ENCODE measurements around the gene NF2.

NF2 gene

GRCh38 chr22:29636751-29637150 is 33.3 kb downstream of the NF2 start:
- Histone ChIP-seq H3K27me3 (ENCODE audit: control insufficient read depth, low read length) (no peaks in the 10 kb centered on the region), H3F3A (ENCODE audit: control insufficient read depth, insufficient read depth) (peaks cover 2% of the 10 kb centered on the region; the same call in 1 of the 2 replicates), H3K4me3 (ENCODE audit: low read length) (no peak overlapping the region), H4K20me1 (ENCODE audit: control insufficient read depth, insufficient read depth, low read depth, low read length) (no peaks in the 10 kb centered on the region), H3K79me2 (ENCODE audit: control insufficient read depth, low read length) (peaks cover 23% of the 10 kb centered on the region), H3K9me3 (ENCODE audit: control insufficient read depth, insufficient read depth, low read length) (no peaks in the 10 kb centered on the region), H3K9me2 (replicated peaks; ENCODE audit: control insufficient read depth, low read length) (no peaks in the 10 kb centered on the region), H3K4me1 (ENCODE audit: control insufficient read depth, low read length) (no peaks in the 10 kb centered on the region), H3K4me2 (ENCODE audit: low read length) (no peak overlapping the region), H3K27ac (ENCODE audit: low read depth, low read length) (no peak overlapping the region), H3K36me3 (ENCODE audit: control insufficient read depth, low read length) (peaks cover 26% of the 10 kb centered on the region)
- no peak for TF ChIP-seq EZH2phosphoT487 (IDR thresholded peaks at IDR 0.05; ENCODE audit: borderline replicate concordance, low read length)
- TF ChIP-seq, protein P1, sequence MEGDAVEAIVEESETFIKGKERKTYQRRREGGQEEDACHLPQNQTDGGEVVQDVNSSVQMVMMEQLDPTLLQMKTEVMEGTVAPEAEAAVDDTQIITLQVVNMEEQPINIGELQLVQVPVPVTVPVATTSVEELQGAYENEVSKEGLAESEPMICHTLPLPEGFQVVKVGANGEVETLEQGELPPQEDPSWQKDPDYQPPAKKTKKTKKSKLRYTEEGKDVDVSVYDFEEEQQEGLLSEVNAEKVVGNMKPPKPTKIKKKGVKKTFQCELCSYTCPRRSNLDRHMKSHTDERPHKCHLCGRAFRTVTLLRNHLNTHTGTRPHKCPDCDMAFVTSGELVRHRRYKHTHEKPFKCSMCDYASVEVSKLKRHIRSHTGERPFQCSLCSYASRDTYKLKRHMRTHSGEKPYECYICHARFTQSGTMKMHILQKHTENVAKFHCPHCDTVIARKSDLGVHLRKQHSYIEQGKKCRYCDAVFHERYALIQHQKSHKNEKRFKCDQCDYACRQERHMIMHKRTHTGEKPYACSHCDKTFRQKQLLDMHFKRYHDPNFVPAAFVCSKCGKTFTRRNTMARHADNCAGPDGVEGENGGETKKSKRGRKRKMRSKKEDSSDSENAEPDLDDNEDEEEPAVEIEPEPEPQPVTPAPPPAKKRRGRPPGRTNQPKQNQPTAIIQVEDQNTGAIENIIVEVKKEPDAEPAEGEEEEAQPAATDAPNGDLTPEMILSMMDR (IDR thresholded peaks at IDR 0.05; ENCODE audit: low read depth, low read length, poor library complexity, severe bottlenecking), result no peak

- H3K4me1 ChIP-seq (ENCODE audit: control insufficient read depth, low read length), result no peaks in the 10 kb centered on the region
- H3K79me2 ChIP-seq (ENCODE audit: control insufficient read depth, low read length), result peaks cover 21% of the 10 kb centered on the region
- no peak overlapping the region for H3K27ac ChIP-seq (ENCODE audit: low read depth, low read length)
- no peaks in the 10 kb centered on the region for H3K9me3 ChIP-seq (ENCODE audit: control insufficient read depth, insufficient read depth, low read length)
- no peak overlapping the region for H3K4me3 ChIP-seq (ENCODE audit: low read length)
- no peaks in the 10 kb centered on the region for H3K27me3 ChIP-seq (ENCODE audit: control insufficient read depth, low read length)
- no peaks in the 10 kb centered on the region for H4K20me1 ChIP-seq (ENCODE audit: control insufficient read depth, insufficient read depth, low read depth, low read length)
- H3K9me2 ChIP-seq (replicated peaks; ENCODE audit: control insufficient read depth, low read length), result no peaks in the 10 kb centered on the region
- H3K36me3 ChIP-seq (ENCODE audit: control insufficient read depth, low read length), result peaks cover 30% of the 10 kb centered on the region
- H3F3A ChIP-seq (ENCODE audit: control insufficient read depth, insufficient read depth), result peaks cover 2% of the 10 kb centered on the region; the same call in 1 of the 2 replicates
- H3K4me2 ChIP-seq (ENCODE audit: low read length), result no peak overlapping the region
- TF ChIP-seq EZH2phosphoT487 (IDR thresholded peaks at IDR 0.05; ENCODE audit: borderline replicate concordance, low read length), result no peak
- TF ChIP-seq, protein P1 (IDR thresholded peaks at IDR 0.05; ENCODE audit: low read depth, low read length, poor library complexity, severe bottlenecking), result no peak
Observed at GRCh38 chr22:29637181-29637580, 33.7 kb downstream of the NF2 start.

- peaks cover 36% of the 10 kb centered on the region for H3K36me3 ChIP-seq (ENCODE audit: control insufficient read depth, low read length)
- TF ChIP-seq, protein P1 (IDR thresholded peaks at IDR 0.05; ENCODE audit: low read depth, low read length, poor library complexity, severe bottlenecking), result no peak
- no peak for TF ChIP-seq EZH2phosphoT487 (IDR thresholded peaks at IDR 0.05; ENCODE audit: borderline replicate concordance, low read length)
- H3K27ac ChIP-seq (ENCODE audit: low read depth, low read length), result no peak overlapping the region
- peaks cover 2% of the 10 kb centered on the region; the same call in 1 of the 2 replicates for H3F3A ChIP-seq (ENCODE audit: control insufficient read depth, insufficient read depth)
- H3K79me2 ChIP-seq (ENCODE audit: control insufficient read depth, low read length), result peaks cover 9% of the 10 kb centered on the region
- no peak overlapping the region for H3K4me3 ChIP-seq (ENCODE audit: low read length)
- H3K9me3 ChIP-seq (ENCODE audit: control insufficient read depth, insufficient read depth, low read length), result no peaks in the 10 kb centered on the region
- no peaks in the 10 kb centered on the region for H3K9me2 ChIP-seq (replicated peaks; ENCODE audit: control insufficient read depth, low read length)
- no peak overlapping the region for H3K4me2 ChIP-seq (ENCODE audit: low read length)
- H3K4me1 ChIP-seq (ENCODE audit: control insufficient read depth, low read length), result no peaks in the 10 kb centered on the region
- H3K27me3 ChIP-seq (ENCODE audit: control insufficient read depth, low read length), result no peaks in the 10 kb centered on the region
- H4K20me1 ChIP-seq (ENCODE audit: control insufficient read depth, insufficient read depth, low read depth, low read length), result no peaks in the 10 kb centered on the region
Observed at GRCh38 chr22:29638678-29639077, 35.2 kb downstream of the NF2 start.
